Choroid plexus epithelial cell (primary cell): ENCODE measurements around the gene NASP.

Source experiments
- DNase-seq: peaks from one replicate; pipeline ENCODE4 v3.0.0-alpha.2; 2010; ENCODE audit warnings: low read depth
- H3K4me3 ChIP-seq: 2 replicates; pipeline ENCODE4 v1.5.1; 2011; ENCODE audit warnings: low read depth, mild to moderate bottlenecking, control low read depth, low read length, moderate library complexity
- TF ChIP-seq, protein P1 (sequence below): conservative IDR thresholded peaks from 2 replicates; pipeline ENCODE4 v1.5.1; 2011; ENCODE audit warnings: low read depth, mild to moderate bottlenecking, control low read depth, inconsistent platforms, low read length, moderate library complexity

Gene NASP

DNA sequence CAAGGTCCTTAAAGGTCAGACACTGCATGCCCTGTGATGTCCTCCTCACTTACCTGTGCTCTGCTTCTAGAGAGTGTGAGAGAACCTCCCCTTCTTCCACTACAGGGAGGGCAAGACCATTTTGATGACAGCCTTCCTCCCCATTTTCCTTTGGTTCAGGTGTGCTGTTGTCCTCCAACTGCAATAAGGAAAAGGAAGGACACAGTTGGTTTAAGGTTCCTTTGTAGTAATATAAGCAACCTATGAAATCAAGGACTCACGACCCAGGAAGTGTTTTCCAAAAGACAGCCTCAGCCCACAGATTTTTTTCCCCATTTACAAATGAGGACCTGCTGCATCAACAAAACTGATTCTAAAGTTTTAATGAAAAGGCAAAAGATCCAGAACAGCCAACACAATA is 46.6 kb downstream of the NASP start:
- H3K4me3 ChIP-seq = no peak overlapping the region
- TF ChIP-seq, protein P1, sequence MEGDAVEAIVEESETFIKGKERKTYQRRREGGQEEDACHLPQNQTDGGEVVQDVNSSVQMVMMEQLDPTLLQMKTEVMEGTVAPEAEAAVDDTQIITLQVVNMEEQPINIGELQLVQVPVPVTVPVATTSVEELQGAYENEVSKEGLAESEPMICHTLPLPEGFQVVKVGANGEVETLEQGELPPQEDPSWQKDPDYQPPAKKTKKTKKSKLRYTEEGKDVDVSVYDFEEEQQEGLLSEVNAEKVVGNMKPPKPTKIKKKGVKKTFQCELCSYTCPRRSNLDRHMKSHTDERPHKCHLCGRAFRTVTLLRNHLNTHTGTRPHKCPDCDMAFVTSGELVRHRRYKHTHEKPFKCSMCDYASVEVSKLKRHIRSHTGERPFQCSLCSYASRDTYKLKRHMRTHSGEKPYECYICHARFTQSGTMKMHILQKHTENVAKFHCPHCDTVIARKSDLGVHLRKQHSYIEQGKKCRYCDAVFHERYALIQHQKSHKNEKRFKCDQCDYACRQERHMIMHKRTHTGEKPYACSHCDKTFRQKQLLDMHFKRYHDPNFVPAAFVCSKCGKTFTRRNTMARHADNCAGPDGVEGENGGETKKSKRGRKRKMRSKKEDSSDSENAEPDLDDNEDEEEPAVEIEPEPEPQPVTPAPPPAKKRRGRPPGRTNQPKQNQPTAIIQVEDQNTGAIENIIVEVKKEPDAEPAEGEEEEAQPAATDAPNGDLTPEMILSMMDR = no peak
- DNase-seq = no peak

DNA sequence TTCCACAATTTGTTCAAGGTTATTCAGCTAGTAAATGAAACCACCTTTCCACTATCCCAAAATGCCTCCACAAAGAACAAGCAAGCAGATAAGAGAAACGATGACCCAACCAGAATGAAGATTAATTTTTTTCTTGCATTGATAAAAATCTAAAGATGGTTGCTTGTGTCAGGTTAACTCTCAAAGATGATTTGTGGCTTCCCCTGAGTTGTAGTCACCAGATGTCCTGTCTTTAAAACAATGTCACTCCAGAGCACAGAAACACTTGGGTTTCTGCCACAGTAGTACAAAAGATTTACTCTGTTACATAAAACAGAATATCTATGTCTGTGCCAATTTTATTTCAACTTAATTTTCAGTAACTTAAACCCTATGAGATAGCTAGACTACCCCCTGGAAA is 51.4 kb downstream of the NASP start:
- TF ChIP-seq, protein P1 = no peak
- no peak for DNase-seq

DNA sequence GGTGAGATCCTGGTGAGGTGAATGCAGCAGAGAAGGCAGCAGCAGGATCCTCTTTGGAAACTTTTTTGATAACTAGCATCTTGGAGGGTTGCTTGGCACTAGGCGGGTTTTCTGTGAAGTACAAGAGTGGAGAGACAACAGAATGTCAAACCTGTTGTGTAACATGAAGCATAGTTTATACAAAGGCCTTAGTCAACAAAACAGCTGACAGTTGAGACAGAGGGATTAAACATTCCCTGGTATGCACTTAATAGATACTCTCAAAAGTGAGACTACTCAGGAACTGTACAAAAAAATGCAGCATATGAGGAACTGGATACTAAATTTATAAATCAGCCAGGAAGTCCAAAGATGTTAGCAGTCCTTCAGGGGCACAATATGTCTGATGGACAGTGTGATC is 56.5 kb downstream of the NASP start:
- no peak overlapping the region for H3K4me3 ChIP-seq
- peak; percentile 29 for DNase-seq
- TF ChIP-seq, protein P1 = no peak

More for the DNA sequence above, 51.4 kb downstream of the NASP start:
- H3K4me3 ChIP-seq = no peak overlapping the region

DNA sequence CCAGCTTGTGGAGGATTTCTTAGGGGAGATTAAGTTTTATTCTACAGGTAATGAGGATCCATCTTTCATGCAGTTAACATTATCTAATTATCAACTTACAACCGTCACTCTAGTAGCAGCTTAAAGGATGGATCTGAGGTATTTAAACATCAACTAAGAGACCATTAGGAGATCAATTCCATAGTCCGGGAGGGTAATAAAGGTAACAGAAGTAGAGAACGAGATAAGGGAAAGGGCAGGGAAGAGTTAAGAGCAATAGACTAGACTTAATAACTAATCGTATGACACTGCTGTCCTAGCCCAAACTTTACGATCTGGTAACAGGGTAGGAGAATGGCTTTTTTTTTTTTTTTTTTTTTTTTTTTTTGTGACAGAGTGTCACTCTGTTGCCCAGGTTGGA is 59.5 kb downstream of the NASP start:
- no peak for DNase-seq
- H3K4me3 ChIP-seq = no peak overlapping the region
- TF ChIP-seq, protein P1 = no peak

DNA sequence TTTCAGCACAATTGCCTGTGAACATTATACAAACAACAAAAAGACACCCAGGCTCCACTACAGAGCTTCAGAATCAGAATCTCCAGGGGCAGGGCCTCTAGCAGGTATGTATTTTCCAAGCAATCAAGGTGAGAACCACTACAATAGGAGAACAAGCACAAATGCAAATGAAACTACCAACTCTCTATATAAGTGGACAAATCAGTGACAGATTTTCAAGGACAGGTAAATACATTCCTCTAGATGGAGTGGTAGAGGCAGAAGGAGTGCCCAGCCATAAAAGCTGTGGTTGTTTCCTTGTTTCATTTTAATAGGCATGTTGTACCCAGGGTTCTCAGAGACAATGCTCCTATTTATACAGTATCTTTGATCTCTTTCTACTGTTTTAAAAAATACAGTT is 60.1 kb downstream of the NASP start:
- no peak overlapping the region for H3K4me3 ChIP-seq
- TF ChIP-seq, protein P1 = peak; percentile 37
- DNase-seq = peak; percentile 24

DNA sequence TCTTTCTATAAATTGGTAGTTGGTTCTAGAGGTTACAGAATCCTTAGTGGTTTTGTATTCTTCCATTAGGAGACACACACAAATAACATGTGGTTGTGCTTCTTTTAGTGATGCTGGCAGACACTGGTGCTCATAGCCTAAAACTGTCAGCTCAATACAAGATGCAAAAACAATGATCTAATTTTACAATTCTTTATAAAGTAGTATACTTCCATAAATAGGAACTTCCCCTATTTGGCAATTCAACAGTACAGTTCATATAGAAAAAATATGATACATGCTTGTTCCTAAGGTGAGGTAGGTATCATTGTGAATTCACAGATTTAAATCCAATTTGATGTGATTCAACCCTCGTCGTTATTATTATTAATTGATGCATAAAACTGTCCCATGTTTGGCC is 60.8 kb downstream of the NASP start:
- no peak for DNase-seq
- H3K4me3 ChIP-seq = no peak overlapping the region
- TF ChIP-seq, protein P1 = no peak

DNA sequence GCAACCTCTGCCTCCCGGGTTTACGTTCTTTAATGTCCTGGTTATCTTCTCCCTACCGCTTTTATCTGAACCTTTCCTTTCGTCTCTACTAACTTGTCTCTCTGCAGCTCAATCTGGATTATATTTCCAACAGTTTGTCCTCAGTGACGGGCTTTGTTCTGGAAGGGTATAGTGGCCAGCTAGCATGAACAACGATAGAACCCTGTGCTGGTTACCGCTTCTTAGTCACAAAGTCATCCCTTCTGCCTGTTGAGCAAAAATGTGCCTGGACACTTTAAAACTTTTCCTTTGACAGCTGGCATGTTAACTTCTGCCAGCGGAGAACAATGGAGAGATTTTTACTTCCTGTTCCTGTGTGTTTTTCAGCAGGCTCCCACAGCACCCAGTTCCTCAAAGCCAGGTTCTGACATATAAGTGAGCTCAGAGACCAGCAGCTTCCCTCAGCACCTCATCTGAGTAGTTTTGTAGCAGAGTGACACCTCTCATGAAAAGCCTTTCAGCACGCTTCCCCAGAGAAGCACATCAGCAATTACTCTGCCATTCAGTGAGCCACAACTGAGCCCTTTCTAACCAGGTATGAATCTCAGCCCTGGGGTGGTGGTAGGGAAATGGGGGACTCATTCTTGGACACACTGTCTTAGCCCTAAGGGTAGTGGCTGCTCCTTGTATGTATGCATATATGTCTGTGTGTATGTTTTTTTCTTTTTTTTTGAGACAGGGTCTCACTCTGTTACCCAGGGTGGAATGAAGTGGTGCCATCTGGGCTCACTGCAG is 63.6 kb downstream of the NASP start:
- no peak for DNase-seq
- H3K4me3 ChIP-seq = no peak overlapping the region
- TF ChIP-seq, protein P1 = no peak
